Measurements from ENCODE around the gene TRIM59. TPM values are rescaled to one million over a fixed set of nuclear protein-coding genes. Genes with fewer than 3 reads are reported as not detected.

Gene TRIM59
- total RNA-seq, 1 donor from 2014 or later, result 0.48 TPM

- DNase-seq (ENCODE audit: low spot score), result no peak
Observed at GRCh38 chr3:160403028-160403545, 46.5 kb downstream of the TRIM59 start.

- DNase-seq (ENCODE audit: low spot score), result no peak
Observed at GRCh38 chr3:160402221-160403027, 47.2 kb downstream of the TRIM59 start.

- no peak for DNase-seq (ENCODE audit: low spot score)
Observed at GRCh38 chr3:160401291-160402095, 48.1 kb downstream of the TRIM59 start.

DNA sequence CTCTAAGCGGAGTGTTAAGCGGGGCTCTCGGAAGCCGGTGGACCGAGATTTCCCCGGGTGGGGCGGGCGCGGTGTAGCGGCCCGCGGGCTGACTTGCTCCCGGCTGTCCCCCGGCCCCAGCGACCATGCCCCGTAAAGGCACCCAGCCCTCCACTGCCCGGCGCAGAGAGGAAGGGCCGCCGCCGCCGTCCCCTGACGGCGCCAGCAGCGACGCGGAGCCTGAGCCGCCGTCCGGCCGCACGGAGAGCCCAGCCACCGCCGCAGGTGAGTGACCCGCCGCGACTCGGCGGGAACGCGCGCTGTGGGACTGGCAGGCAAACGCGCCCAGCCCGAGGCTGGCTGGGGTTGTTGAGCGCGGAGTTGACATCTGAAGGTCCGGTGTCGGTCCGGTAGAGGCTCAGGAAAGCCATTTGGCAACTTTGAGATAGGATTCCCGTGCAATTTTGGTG is 48.9 kb downstream of the TRIM59 start:
- DNase-seq (ENCODE audit: low spot score), result no peak

DNA sequence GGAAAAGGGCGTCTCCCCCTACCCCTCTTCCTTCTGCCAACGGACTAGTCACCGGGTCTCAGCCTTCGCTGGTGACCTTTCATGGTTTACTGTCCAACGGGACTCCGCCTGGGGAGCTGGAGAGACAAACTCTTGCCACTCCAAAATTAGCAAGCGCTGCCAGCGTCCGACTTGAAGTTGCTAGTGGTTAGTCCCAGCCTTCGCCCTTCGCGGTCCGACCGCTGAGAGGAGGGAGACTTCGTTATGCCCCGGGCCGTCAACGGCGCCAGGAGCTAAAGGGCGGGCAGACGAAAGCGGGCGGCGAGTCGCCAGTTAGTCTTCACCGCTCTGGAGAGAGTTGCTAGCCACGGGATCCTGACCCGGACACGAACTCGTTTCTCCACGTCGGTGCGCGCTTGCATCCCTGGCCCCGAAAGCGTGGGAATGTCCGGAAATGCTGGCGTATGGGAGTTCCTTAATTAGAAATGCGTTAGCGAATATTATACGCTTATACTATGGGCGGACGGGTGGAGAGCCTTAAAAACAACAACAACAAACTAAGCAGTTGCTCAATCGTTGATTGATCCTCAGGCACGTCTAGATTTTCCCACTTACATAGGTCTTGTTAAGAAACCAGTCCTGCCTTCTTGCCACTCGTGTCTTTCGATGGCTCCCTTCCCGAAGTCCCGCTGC is 49.4 kb downstream of the TRIM59 start:
- DNase-seq (ENCODE audit: low spot score), result no peak

DNA sequence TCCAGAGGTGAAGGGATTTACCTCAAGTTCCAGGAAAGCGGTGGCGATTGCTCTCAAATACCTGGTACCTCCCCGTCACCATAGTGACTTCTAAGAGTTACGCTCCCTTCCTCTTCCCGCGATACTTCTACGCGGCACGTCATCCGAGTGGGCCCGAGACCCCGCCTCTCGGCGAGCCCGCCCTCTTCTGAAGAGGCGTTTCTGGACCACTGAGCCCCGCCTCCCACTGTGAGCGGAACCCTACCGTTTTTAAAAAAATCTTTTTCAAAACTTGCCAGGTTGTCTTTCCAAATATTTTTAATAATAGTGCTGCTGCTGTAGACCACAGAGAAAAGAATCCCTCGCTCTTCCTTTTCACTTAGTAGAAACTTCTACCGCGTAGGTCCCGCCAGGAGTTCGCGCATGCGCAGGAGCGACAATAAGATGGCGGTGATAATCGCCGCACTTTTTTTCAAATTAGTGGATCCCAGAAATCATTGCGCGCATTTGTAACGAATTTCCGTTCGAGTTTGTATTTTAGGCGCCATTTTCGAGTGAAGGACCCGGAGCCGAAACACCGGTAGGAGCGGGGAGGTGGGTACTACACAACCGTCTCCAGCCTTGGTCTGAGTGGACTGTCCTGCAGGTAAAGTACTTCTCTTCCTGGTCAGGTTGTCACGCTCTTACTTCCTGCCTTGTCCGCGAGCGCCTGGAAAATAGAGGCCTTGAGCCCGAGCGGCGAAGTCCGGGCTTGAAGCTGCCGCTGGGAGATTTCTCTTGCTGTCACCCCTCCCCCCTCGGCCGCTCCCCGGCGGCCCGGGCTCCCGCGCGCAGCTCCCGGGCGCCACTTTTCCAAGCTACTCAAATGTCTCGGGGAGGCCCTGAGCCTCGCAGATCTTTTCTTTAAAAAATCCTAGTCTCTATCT is 50.2 kb downstream of the TRIM59 start, which contains the start of the genes IFT80 and SMC4:
TSS of gene IFT80 (minus strand) at position 101 of the 905 bp plus-strand sequence. CDS start 14,625 bp downstream, outside the sequence.
TSS of gene SMC4 (plus strand) at position 526 of the 905 bp plus-strand sequence. CDS start 1,177 bp downstream, outside the sequence.
- DNase-seq (ENCODE audit: low spot score), result peak; percentile 98

DNA sequence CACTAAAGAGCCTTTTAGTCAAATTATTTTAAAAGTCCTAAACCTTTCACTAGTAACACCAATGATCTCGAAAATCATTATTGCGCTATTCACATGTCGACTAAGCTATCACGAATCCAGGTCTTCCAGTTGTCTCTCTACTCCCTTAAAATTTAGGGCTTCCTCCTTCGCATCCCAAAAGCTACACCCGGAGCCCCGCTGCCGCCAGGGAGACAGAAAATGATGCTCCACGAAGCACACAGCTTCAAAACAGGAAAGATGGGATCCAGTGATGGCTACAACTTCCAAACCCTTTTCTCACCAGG is 50.8 kb downstream of the TRIM59 start:
- no peak for DNase-seq (ENCODE audit: low spot score)

DNA sequence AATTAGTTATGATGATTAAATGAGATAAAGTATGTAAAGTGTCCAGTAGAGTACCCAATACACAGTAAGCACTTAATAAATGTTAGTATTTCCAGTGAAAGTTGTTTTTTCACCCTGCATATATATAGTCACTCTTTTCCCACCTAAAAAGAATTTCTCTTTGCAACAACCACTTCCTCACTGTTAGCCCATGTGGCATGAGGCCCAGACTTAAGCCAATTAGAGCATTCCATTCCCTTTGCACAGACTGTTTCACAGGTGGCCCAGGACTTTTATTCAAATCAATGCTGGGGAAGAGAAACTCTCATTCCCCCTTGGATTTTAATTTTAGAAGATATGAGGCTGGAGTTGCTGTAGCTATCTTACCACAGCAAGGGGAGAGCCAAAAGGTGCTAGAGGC is 54.3 kb downstream of the TRIM59 start:
- DNase-seq (ENCODE audit: low spot score), result no peak

DNA sequence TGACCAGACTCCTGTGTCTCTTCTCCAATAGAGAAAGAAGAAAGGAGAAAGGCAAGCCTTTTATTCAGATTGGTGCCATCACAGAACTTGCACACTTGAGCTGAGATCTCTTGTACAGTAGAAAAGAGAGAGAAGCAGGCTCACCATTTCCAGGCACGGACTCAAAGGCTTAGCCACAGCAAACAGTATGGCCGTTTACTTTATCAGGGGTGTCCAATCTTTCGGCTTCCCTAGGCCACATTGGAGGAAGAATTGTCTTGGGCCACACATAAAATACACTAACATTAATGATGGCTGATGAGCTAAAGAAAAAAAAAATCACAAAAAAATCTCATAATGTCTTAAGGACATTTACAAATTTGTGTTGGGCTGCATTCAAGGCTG is 55.6 kb downstream of the TRIM59 start:
- DNase-seq (ENCODE audit: low spot score), result no peak

DNA sequence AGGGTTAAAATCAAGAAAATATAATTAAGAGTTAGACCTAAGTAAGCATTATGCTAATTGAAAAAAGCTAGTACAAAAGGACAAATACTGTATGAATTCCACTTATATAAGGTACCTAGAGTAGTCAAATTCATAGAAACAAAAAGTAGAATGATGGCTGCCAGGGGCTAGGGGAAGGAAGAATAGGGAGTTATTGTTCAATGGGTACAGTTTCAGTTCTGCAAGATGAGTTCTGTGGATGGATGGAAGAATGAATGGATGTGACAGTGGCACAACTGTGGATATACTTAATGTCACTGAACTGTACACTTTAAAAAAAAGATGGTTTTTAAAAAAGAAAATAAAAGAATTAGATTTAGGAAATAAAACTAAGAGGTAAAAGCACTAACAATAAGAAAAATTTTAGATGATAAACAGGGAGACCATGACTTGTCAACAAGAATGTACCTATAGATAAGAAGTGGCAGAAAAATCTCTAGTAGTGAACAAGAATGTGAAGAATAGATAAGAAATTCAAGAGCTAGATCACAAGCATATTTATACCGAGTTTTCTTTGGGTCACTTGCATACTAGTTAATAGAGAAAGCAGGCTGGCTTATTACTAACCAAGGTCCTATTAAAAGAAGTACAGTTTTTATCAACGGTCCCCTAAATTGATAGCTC is 56.1 kb downstream of the TRIM59 start:
- DNase-seq (ENCODE audit: low spot score), result no peak

- no peak for DNase-seq (ENCODE audit: low spot score)
Observed at GRCh38 chr3:160392798-160393197, 56.8 kb downstream of the TRIM59 start.

GRCh38 chr3:160390565-160391138 is 58.9 kb downstream of the TRIM59 start:
- DNase-seq (ENCODE audit: low spot score), result no peak

Small RNAs within 50 kb of the gene (microRNA-seq; reads per million reads assigned to microRNA genes)
- 384 reads per million, percentile 70 among the genes with 10 or more reads in this experiment for gene MIR15B (ENCODE audit: borderline number of aligned reads)
- 890 reads per million, percentile 76 among the genes with 10 or more reads in this experiment for gene MIR16-2 (ENCODE audit: borderline number of aligned reads)

Other genes with a start within 250 kb of the TRIM59 start
- 0.87 TPM for gene C3orf80, start 224.4 kb downstream of the TRIM59 start, total RNA-seq
- gene IFT80, start 50.6 kb downstream of the TRIM59 start, total RNA-seq, result 11.1 TPM
- 12.2 TPM for gene SMC4, start 50.1 kb downstream of the TRIM59 start, total RNA-seq
- 64.3 TPM for gene KPNA4, start 115.8 kb upstream of the TRIM59 start, total RNA-seq
- gene ARL14, start 227.4 kb upstream of the TRIM59 start, total RNA-seq, result not detected